ENCODE measurements around the gene ZSCAN20.

DNA sequence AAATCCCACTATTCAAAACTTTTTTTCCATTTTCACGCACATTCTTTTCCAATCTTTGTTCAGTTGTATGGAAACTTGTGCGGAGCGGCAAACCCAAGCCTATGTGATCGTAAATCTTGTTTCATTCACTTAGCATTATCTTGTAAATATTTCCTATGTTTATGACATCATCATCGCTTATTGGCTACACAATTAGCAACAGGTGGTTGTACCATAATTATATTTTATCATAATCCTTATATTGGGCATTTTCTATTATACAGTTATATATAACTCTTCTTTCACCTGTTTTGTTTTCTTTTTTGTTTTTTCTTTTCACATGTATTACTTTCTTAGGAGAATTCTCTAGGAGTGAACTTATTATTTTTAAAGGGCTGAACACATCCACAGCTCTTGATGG is 65.4 kb downstream of the ZSCAN20 start:
- TF ChIP-seq, protein P1, sequence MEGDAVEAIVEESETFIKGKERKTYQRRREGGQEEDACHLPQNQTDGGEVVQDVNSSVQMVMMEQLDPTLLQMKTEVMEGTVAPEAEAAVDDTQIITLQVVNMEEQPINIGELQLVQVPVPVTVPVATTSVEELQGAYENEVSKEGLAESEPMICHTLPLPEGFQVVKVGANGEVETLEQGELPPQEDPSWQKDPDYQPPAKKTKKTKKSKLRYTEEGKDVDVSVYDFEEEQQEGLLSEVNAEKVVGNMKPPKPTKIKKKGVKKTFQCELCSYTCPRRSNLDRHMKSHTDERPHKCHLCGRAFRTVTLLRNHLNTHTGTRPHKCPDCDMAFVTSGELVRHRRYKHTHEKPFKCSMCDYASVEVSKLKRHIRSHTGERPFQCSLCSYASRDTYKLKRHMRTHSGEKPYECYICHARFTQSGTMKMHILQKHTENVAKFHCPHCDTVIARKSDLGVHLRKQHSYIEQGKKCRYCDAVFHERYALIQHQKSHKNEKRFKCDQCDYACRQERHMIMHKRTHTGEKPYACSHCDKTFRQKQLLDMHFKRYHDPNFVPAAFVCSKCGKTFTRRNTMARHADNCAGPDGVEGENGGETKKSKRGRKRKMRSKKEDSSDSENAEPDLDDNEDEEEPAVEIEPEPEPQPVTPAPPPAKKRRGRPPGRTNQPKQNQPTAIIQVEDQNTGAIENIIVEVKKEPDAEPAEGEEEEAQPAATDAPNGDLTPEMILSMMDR (IDR thresholded peaks at IDR 0.05), result no peak
- TF ChIP-seq POLR2A (IDR thresholded peaks at IDR 0.05), result no peak
